Stimulated activated CD4-positive, alpha-beta T cell treated with anti-CD3 and anti-CD28 coated beads, Interleukin-4, amount 100 ng/mL, for 48 hours (primary cell): ENCODE results near the gene NALCN.

ENCODE experiments used
- DNase-seq, 2 donors: peaks; one replicate each; pipeline ENCODE4 v3.0.0-alpha.2; 2020; ENCODE audit warnings: low read depth in 2 of 2

NALCN gene

GRCh38 chr13:101416181-101417042, at the start of gene NALCN:
Gene NALCN (minus strand): TSS chr13:101416508. CDS start chr13:101399126, 17,382 bp downstream.
- DNase-seq: no peak

- no peak for DNase-seq
Measured at GRCh38 chr13:101465877-101466276, 49.6 kb upstream of the NALCN start.

- no peak for DNase-seq
Measured at GRCh38 chr13:101457176-101457575, 40.9 kb upstream of the NALCN start.

DNA sequence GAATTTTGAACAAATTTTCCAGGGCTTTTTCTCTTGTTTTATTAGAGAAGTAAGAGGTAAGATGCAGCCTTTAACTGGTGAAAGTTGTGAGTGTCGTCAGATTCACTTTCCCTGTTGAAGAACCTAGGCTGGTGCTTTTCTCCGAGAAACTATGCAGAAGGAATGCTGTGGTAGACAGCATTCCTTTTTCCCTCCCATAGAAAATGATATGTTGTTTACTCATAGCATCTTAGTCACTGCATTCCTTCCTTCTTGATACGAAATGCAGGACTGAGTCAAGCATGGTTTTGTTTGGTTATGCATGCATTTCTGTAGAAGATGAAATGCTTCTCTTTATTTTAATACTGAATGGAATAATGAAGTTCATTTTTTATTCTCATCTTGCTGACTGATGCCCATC, 39.6 kb upstream of the NALCN start:
- no peak for DNase-seq

DNA sequence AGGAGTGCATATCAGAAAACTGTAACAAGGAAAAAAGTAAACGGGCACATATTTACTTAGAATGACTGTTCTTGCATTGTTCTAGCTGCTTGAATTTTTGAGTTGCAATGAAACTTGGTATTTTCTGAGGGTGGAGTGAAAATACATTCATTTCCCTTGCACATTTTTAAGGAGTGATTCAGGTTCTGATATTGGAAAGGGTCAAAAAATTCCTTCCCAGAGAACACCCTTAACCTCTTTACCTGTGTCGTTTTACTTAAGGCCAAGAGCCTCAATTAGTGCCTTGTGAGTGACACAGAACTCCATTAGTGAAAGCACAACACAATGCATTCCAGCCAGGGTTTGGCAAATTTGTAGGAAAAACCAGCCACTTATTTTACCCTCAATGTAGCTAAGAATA, 38.5 kb upstream of the NALCN start:
- no peak for DNase-seq

- DNase-seq: no peak
Measured at GRCh38 chr13:101453784-101454201, 37.5 kb upstream of the NALCN start.

- DNase-seq: no peak
Measured at GRCh38 chr13:101452519-101453485, 36.5 kb upstream of the NALCN start, which contains the start of gene ITGBL1. Gene ITGBL1 (plus strand): TSS chr13:101452675. CDS start chr13:101452834, 159 bp downstream.

- no peak for DNase-seq
Measured at GRCh38 chr13:101451641-101452040, 35.3 kb upstream of the NALCN start.

GRCh38 chr13:101450749-101451130, 34.4 kb upstream of the NALCN start:
- no peak for DNase-seq

GRCh38 chr13:101449790-101450748, 33.8 kb upstream of the NALCN start:
- no peak for DNase-seq

DNA sequence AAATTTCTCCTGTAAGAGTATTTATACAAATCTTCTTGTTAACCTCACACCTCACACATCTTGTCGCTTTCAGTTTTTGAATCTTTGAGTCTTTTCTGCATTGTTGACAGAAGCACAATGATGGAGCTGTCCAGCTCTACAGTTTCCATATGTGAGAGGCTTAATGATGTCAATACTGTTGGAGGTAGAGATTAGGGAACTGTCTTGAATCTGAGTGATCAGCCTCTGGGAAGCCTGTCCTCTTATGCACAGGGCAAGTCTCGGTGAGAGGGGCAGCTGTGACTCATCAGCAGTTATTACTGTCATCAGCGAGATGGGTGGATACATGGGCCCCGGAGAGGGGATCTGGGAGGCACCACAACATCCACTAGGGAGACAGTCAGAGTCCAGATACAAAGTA, 31.5 kb upstream of the NALCN start:
- DNase-seq: no peak

DNA sequence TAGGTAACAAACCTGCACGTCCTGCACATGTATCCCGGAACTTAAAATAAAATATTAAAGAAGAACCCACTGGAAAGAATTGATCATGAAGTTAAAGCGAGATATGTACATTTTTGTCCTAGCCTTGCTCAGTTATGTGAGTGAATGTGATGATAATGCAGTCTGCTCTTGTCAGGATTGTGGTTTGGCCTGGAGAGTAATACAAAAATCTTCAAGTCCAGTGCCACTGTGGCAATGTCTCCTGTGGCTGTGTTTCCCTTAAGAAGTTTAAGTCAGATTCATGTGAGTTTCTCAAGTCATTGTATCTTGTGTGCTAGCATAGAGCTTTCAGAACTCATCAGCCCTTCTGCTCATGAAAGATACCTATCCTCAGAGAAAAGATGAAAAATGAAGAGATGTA, 18.2 kb upstream of the NALCN start:
- DNase-seq: no peak

DNA sequence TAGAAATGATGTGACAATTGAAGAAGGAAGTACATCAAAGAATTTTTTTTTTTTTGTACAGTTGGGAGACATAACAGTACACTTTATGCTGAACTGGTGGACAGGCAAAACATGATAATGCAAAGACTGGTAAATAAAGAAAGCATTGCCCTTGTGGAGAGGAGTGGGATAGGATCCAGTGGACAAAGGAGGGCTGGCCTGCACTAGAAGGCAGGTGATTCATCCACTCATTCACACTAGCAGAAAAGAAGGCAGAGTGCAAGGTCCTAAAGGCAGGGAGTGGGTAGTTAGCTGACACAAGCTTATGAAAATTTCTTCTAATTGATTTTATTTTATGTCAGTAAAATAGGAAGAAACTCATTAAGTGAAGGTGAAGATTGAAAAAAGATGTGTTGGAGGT, 17.6 kb upstream of the NALCN start:
- no peak for DNase-seq

DNA sequence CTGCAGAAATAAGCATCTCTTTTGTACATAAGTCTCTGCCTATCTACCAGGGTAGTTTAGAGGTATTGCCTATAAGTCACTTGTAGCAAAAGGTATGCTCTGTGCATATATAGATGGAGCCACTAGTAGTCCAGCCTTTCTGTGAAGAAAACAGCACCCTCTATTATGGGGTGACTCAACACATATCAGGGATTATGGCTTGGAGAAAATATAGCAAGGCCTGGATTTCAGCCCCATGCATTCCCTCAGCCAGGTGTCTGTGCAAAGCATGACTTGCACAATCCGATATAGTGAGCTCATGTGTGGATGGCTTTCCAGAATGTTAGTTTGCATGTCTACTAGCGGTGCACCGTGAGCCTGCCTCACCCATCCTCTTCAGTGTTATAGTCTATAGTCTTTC, 13.4 kb upstream of the NALCN start:
- no peak for DNase-seq

DNA sequence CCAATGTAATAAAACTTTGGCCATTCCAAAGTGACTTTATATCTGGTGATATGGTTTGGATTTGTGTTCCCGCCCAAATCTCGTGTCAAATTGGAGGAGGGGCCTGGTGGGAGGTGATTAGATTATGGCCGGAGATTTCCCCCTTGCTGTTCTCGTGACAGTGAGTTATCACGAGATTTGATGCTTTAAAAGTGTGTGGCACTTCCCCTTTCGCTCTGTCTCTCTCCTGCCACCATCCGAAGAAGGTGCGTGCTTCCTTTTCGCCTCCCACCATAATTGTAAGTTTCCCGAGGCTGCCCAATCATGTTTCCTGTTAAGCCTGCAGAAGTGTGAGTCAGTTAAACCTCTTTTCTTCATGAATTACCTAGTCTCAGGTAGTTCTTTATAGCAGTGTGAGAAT, 9.3 kb upstream of the NALCN start:
- no peak for DNase-seq

DNA sequence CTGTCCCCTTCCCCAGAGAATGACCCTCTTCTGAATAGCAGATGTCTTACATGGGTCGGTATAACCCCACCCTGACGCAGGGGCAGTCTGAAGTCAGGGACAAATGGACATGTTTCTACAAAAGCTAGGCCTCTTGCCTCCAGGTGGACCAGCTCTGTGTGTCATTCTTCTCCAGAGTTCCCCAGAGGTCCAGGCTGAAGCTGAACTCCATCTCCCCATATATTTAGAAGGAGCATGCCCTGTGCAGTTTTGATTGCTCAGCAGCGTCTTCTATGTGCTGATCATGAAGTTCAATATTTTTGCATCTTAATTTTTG, 8.8 kb upstream of the NALCN start:
- no peak for DNase-seq

DNA sequence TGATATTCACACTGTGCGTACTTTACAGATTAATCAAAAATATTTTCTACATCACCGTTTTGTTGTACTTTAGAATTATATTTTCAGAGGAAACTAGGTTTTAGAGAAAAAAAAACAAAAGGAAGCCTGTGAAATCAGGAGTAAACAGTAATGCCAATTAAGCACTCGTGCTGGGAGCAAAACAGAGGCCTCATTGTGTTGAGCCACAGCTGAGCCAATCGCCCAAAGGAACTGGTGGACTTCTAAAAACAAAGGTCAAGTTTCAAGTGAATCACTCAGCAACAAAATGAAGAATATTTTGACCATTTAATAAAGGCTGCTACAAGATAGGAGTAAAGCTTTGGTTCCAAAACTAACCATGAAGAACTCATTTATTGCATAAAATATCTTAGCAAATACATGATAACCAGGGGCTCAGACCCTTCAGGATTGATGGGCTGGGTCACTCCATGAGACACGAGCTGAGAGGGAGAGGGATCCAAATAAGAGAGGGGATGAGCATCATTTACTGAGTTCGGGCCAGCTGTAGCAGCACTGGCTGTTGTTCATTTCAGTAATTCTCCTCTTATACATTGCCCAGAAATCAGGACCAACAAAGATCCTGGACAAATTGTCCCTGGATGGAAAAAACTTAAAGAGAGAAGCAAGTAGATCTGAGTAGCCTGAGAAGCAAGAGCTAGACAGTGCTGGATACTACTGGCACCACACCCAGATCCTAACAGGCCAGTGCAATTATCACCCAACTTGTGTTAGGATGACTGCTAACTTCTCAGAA, 8.3 kb upstream of the NALCN start:
- no peak for DNase-seq

DNA sequence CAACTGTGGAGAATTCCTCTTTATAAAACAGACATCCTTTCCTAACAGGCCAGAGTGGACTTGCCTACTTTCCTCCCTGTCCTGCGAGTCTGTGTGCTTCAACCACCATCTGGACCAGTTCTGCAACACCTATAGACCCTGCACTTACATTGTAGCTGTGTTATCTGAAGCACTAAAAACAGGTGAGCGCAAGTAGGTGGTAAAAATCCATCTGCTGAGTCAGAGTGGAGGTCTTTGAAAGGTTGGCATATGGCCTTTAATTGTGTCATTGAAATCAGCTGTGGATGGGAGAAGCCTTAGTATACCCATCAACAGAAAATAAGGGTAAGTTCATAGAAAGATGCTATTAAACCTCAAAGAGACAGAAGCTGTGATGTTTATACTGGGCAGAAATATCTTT, 7.6 kb upstream of the NALCN start:
- no peak for DNase-seq

DNA sequence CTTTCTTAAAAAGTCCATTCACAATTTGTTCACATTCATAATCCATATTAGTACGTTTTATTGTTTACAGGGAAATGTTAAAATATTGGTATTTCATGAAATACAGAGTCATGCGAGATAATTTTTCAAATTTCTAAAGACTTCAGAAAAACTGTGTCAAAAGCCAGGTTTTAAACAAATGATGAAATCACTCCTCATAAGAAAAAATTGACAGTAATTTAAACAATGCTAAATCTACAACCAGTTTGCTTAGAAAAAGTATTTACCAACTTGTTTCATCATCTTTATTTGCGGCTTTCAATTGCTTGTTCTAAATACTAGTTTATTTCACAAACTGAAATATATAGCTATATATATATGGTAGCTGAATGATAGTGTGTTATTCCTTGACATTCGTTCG, 1.2 kb upstream of the NALCN start:
- no peak for DNase-seq

DNA sequence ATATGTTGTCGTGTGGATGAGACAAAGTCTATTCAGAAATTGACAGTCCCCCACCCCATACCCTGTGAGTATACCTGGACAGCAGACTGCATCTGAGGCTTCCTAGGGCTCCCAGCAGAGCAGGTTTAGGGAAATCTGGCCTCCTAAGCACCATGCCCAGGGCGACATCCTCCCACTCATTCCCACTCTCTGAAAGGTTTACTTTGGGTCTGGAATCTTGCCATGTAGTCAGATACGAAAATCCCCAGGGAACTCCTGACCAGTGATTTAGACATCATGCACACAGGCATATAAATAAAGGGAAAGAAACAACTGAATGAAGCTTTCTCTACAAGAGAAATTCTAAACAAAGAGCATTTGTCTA, 717 bp upstream of the NALCN start:
- no peak for DNase-seq
